ENCODE data around the gene SMYD3. TPM values are rescaled to one million over a fixed set of nuclear protein-coding genes. Genes with fewer than 3 reads are reported as not detected.

The SMYD3 gene
- total RNA-seq, 1 donor from 2014 or later = 29.3 TPM

DNA sequence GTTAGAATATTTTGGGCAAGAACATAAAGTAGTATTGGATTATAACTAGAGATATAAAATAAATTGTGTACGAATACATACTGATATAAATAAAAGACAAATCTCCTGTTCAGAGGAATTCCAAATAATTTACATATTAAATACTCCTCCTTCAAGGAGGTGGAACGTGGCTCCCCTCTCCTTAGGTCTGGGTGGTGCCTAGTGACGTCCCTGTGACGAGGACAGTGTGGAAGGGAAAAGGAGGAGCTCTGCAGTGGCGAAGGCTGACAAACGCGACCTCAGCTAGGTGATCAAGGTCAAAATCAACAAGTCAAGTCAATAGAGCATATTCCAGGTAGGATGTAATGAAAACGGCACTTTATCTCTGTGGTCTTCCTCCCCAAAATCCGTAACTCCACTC lies 310.0 kb downstream of the SMYD3 start:
- Mint-ChIP-seq H3K27ac (ENCODE audit: unreplicated experiment) (no peak overlapping the region), H3K4me3 (ENCODE audit: unreplicated experiment) (no peak overlapping the region), H3K36me3 (ENCODE audit: low read depth) (no peaks in the 10 kb centered on the region), H3K9me3 (ENCODE audit: low read depth) (no peaks in the 10 kb centered on the region), H3K27me3 (ENCODE audit: low read depth) (no peaks in the 10 kb centered on the region), H3K4me1 (ENCODE audit: low read depth) (peaks cover 10% of the 10 kb centered on the region)
- no peak for DNase-seq (ENCODE audit: low spot score)
- TF ChIP-seq, protein P1, sequence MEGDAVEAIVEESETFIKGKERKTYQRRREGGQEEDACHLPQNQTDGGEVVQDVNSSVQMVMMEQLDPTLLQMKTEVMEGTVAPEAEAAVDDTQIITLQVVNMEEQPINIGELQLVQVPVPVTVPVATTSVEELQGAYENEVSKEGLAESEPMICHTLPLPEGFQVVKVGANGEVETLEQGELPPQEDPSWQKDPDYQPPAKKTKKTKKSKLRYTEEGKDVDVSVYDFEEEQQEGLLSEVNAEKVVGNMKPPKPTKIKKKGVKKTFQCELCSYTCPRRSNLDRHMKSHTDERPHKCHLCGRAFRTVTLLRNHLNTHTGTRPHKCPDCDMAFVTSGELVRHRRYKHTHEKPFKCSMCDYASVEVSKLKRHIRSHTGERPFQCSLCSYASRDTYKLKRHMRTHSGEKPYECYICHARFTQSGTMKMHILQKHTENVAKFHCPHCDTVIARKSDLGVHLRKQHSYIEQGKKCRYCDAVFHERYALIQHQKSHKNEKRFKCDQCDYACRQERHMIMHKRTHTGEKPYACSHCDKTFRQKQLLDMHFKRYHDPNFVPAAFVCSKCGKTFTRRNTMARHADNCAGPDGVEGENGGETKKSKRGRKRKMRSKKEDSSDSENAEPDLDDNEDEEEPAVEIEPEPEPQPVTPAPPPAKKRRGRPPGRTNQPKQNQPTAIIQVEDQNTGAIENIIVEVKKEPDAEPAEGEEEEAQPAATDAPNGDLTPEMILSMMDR (IDR thresholded peaks at IDR 0.05) = no peak

DNA sequence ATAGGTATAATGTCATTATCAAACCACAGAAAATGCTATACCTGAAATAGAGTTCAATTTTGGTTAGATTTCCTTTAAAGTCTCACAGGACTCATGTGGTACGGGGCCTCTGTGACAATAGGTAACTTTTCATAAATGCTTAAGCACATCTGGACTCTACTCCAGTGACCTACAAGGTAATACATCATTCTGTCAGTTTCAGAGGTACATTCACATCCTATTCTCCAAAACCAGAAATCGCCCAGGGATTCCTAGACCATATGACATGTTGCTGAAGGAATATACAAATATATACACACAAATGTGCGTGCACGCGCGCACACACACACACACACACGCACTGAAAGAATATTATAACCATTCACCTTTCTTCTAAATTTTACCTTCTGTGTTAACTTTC lies 311.8 kb downstream of the SMYD3 start:
- DNase-seq (ENCODE audit: low spot score) = no peak
- no peaks in the 10 kb centered on the region for H3K27me3 Mint-ChIP-seq (ENCODE audit: low read depth)
- peaks cover 10% of the 10 kb centered on the region for H3K4me1 Mint-ChIP-seq (ENCODE audit: low read depth)
- H3K9me3 Mint-ChIP-seq (ENCODE audit: low read depth) = no peaks in the 10 kb centered on the region
- peaks cover 2% of the 10 kb centered on the region for H3K36me3 Mint-ChIP-seq (ENCODE audit: low read depth)
- H3K4me3 Mint-ChIP-seq (ENCODE audit: unreplicated experiment) = no peak overlapping the region
- TF ChIP-seq, protein P1 (IDR thresholded peaks at IDR 0.05) = no peak
- no peak overlapping the region for H3K27ac Mint-ChIP-seq (ENCODE audit: unreplicated experiment)

DNA sequence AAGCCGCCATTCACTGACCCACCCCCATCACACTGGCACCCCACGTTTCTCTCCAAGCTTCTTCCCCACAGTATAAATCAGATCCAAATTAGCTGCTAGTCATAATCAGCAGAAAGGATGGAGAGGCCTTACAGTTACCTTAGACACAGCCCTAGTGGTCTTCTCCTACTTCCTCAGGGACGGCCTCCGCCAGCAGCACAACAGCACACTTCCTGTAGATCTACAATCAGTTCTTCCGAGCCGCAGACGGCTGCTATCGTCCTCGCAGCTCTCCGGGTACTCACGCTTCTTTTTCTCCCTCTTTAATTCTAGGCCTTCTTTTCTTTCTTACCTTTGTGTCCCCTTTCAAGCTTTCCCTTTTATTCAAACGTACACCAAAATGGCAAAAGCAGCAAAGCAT lies 313.5 kb downstream of the SMYD3 start:
- peaks cover 3% of the 10 kb centered on the region for H3K4me1 Mint-ChIP-seq (ENCODE audit: low read depth)
- peaks cover 2% of the 10 kb centered on the region for H3K36me3 Mint-ChIP-seq (ENCODE audit: low read depth)
- TF ChIP-seq, protein P1 (IDR thresholded peaks at IDR 0.05) = no peak
- no peaks in the 10 kb centered on the region for H3K27me3 Mint-ChIP-seq (ENCODE audit: low read depth)
- H3K9me3 Mint-ChIP-seq (ENCODE audit: low read depth) = no peaks in the 10 kb centered on the region
- no peak overlapping the region for H3K4me3 Mint-ChIP-seq (ENCODE audit: unreplicated experiment)
- no peak overlapping the region for H3K27ac Mint-ChIP-seq (ENCODE audit: unreplicated experiment)
- no peak for DNase-seq (ENCODE audit: low spot score)

DNA sequence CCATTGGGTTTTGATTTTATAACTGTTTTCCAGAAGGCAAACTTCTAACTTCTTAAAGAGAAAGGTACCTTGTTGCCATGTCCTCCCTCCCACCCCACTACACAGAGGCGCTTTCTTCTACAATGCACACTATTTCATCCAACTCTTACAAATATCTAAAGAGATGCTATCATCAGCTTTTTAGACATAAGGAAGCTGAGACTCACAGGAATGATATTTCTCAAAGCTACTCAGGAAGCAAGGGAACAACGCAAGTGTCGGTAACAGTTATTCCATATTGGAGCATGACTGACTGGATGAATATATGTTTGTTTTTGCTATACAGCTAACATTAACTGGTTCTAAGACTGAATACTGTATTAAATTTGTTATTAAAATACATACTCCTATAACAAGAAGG lies 318.0 kb downstream of the SMYD3 start:
- Mint-ChIP-seq H3K27me3 (ENCODE audit: low read depth) (no peaks in the 10 kb centered on the region), H3K4me1 (ENCODE audit: low read depth) (no peaks in the 10 kb centered on the region), H3K36me3 (ENCODE audit: low read depth) (peaks cover 2% of the 10 kb centered on the region), H3K4me3 (ENCODE audit: unreplicated experiment) (no peak overlapping the region), H3K27ac (ENCODE audit: unreplicated experiment) (no peak overlapping the region), H3K9me3 (ENCODE audit: low read depth) (no peaks in the 10 kb centered on the region)
- DNase-seq (ENCODE audit: low spot score) = no peak
- TF ChIP-seq, protein P1 (IDR thresholded peaks at IDR 0.05) = no peak

DNA sequence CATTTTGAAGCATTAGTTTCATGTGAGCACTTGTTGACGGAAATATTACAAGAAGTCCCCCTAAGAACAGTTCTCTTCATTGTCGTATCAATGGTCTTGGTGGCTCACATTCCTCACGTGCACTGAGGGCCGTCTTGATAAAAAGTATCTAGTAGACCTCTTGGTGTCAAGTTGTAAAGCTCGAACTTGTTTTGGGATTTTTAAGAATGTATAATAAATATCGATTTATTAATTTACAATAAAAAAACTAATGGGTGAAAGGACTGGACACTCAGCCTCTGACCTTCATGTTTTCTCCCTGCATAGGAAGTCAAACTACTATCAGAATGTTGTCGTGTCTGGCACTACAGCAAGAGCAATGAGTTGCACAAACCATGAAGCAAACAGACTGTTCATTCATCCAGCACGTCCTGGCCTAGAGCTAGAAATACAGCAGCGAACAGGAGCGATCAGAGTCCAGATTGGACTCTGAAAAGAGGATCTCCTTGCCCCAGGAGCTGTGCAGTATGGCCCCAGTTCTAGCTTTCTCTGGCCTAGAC lies 319.2 kb downstream of the SMYD3 start:
- no peak for DNase-seq (ENCODE audit: low spot score)
- no peaks in the 10 kb centered on the region for H3K9me3 Mint-ChIP-seq (ENCODE audit: low read depth)
- H3K4me1 Mint-ChIP-seq (ENCODE audit: low read depth) = peaks cover 3% of the 10 kb centered on the region
- no peak overlapping the region for H3K4me3 Mint-ChIP-seq (ENCODE audit: unreplicated experiment)
- peaks cover 2% of the 10 kb centered on the region for H3K36me3 Mint-ChIP-seq (ENCODE audit: low read depth)
- no peaks in the 10 kb centered on the region for H3K27me3 Mint-ChIP-seq (ENCODE audit: low read depth)
- TF ChIP-seq, protein P1 (IDR thresholded peaks at IDR 0.05) = no peak
- no peak overlapping the region for H3K27ac Mint-ChIP-seq (ENCODE audit: unreplicated experiment)
